GM18519 (cell line): ENCODE measurements around the gene SMG7.

ENCODE experiments used
- ATAC-seq: cut with Tn5 transposase; IDR thresholded peaks from one replicate; pipeline ENCODE4 v1.9.1; 2021; ENCODE audit warnings: mild to moderate bottlenecking, moderate library complexity; ENCODE audit not compliant: unreplicated experiment, low FRiP score

SMG7 gene

GRCh38 chr1:183553331-183553730, 81.0 kb downstream of the SMG7 start:
- no peak for ATAC-seq

- ATAC-seq, result no peak
These were observed 81.5 kb downstream of the SMG7 start for GRCh38 chr1:183553764-183554163.

- no peak for ATAC-seq
These were observed 82.3 kb downstream of the SMG7 start for GRCh38 chr1:183554577-183554976.

GRCh38 chr1:183559061-183559460, 86.8 kb downstream of the SMG7 start:
- no peak for ATAC-seq

- ATAC-seq, result no peak
These were observed 90.4 kb downstream of the SMG7 start for GRCh38 chr1:183562701-183563100.

GRCh38 chr1:183565261-183565660, 93.0 kb downstream of the SMG7 start:
- ATAC-seq, result no peak

- ATAC-seq, result no peak
These were observed 93.7 kb downstream of the SMG7 start for GRCh38 chr1:183566026-183566425.

- ATAC-seq, result no peak
These were observed 95.3 kb downstream of the SMG7 start for GRCh38 chr1:183567584-183567983.

GRCh38 chr1:183568176-183569021, 96.1 kb downstream of the SMG7 start:
- no peak for ATAC-seq

- ATAC-seq, result no peak
These were observed 96.8 kb downstream of the SMG7 start for GRCh38 chr1:183569141-183569540.

- ATAC-seq, result no peak
These were observed 97.5 kb downstream of the SMG7 start for GRCh38 chr1:183569801-183570200.

GRCh38 chr1:183570451-183570850, 98.2 kb downstream of the SMG7 start:
- ATAC-seq, result no peak

GRCh38 chr1:183571678-183572268, 99.5 kb downstream of the SMG7 start:
- ATAC-seq, result no peak

- ATAC-seq, result no peak
These were observed 100.4 kb downstream of the SMG7 start for GRCh38 chr1:183572721-183573120.

GRCh38 chr1:183575606-183576005, 103.3 kb downstream of the SMG7 start:
- no peak for ATAC-seq

GRCh38 chr1:183576537-183576936, 104.2 kb downstream of the SMG7 start:
- ATAC-seq, result no peak

- no peak for ATAC-seq
These were observed 105.7 kb downstream of the SMG7 start for GRCh38 chr1:183577897-183578465.

GRCh38 chr1:183578856-183579255, 106.6 kb downstream of the SMG7 start:
- ATAC-seq, result no peak

GRCh38 chr1:183580281-183580682, 108.0 kb downstream of the SMG7 start:
- no peak for ATAC-seq

- no peak for ATAC-seq
These were observed 109.9 kb downstream of the SMG7 start for GRCh38 chr1:183582021-183582713.

GRCh38 chr1:183583466-183583865, 111.2 kb downstream of the SMG7 start:
- ATAC-seq, result no peak
